ENCODE measurements around the gene SYNE1. TPM values are rescaled to one million over a fixed set of nuclear protein-coding genes. Genes with fewer than 3 reads are reported as not detected.
A peak's percentile ranks its signal among the peaks of the same experiment; 100 is the strongest.

The SYNE1 gene
- total RNA-seq, 4 donors from 2014 or later = 120 to 163 (median 137) TPM

GRCh38 chr6:152277826-152278329 is 359.3 kb downstream of the SYNE1 start:
- DNase-seq (ENCODE audit: low spot score in 2 of 2) = no peak
- Histone ChIP-seq H3K27ac (no peak overlapping the region), H3K27me3 (no peaks in the 10 kb centered on the region), H3K4me3 (no peak overlapping the region), H3K36me3 (peaks cover 0 to 76% (median 0%) of the 10 kb centered on the region in 3 donors), H3K4me1 (peaks cover 0 to 14% (median 5%) of the 10 kb centered on the region in 4 donors), H3K9me3 (no peaks in the 10 kb centered on the region)
- TF ChIP-seq CTCF (IDR thresholded peaks at IDR 0.05) = no peak
- TF ChIP-seq EP300 (IDR thresholded peaks at IDR 0.05) = no peak
- WGBS, 2 donors = 93 to 97% methylated on average over 9 of the region's 9 CpGs

GRCh38 chr6:152273638-152274037 is 363.5 kb downstream of the SYNE1 start:
- H3K9me3 ChIP-seq = no peaks in the 10 kb centered on the region
- no peak overlapping the region for H3K4me3 ChIP-seq
- no peaks in the 10 kb centered on the region for H3K27me3 ChIP-seq
- WGBS, 2 donors = 51 to 54% methylated on average over 4 of the region's 4 CpGs
- TF ChIP-seq CTCF (IDR thresholded peaks at IDR 0.05) (no peak), POLR2A (IDR thresholded peaks at IDR 0.05) (no peak), EP300 (IDR thresholded peaks at IDR 0.05) (no peak)
- H3K27ac ChIP-seq = peak overlapping the region in 3 of 4 donors; percentile 7 to 86 (median 75)
- H3K4me1 ChIP-seq = peaks cover 3 to 45% (median 18%) of the 10 kb centered on the region in 4 donors
- peaks cover 0 to 44% (median 0%) of the 10 kb centered on the region in 3 donors for H3K36me3 ChIP-seq
- no peak for DNase-seq (ENCODE audit: low spot score in 2 of 2)

- Histone ChIP-seq H3K9me3 (no peaks in the 10 kb centered on the region), H3K4me1 (peaks cover 3 to 50% (median 18%) of the 10 kb centered on the region in 4 donors), H3K4me3 (no peak overlapping the region), H3K27ac (peak overlapping the region in 3 of 4 donors; percentile 13 to 86 (median 75)), H3K36me3 (peaks cover 0 to 38% (median 0%) of the 10 kb centered on the region in 3 donors), H3K27me3 (no peaks in the 10 kb centered on the region)
- TF ChIP-seq EP300 (IDR thresholded peaks at IDR 0.05) (no peak), POLR2A (IDR thresholded peaks at IDR 0.05) (no peak), CTCF (IDR thresholded peaks at IDR 0.05) (no peak)
- no peak for DNase-seq (ENCODE audit: low spot score in 2 of 2)
- WGBS, 2 donors = 39 to 65% methylated on average over 3 of the region's 3 CpGs
Measured at GRCh38 chr6:152273002-152273401, 364.2 kb downstream of the SYNE1 start.

- 11 to 24% methylated on average over 1 of the region's 1 CpG for WGBS, 2 donors
- H3K4me3 ChIP-seq = no peak overlapping the region
- peak overlapping the region; percentile 13 to 86 (median 50) for H3K27ac ChIP-seq
- H3K4me1 ChIP-seq = peaks cover 3 to 55% (median 18%) of the 10 kb centered on the region in 4 donors
- no peaks in the 10 kb centered on the region for H3K9me3 ChIP-seq
- DNase-seq (ENCODE audit: low spot score in 2 of 2) = no peak
- TF ChIP-seq POLR2A (IDR thresholded peaks at IDR 0.05) = no peak
- TF ChIP-seq EP300 (IDR thresholded peaks at IDR 0.05) = no peak
- TF ChIP-seq CTCF (IDR thresholded peaks at IDR 0.05) = no peak
- H3K36me3 ChIP-seq = peaks cover 0 to 33% (median 0%) of the 10 kb centered on the region in 3 donors
- no peaks in the 10 kb centered on the region for H3K27me3 ChIP-seq
Measured at GRCh38 chr6:152272486-152272885, 364.7 kb downstream of the SYNE1 start.

- no peaks in the 10 kb centered on the region for H3K27me3 ChIP-seq
- no peaks in the 10 kb centered on the region for H3K9me3 ChIP-seq
- TF ChIP-seq CTCF (IDR thresholded peaks at IDR 0.05) = no peak
- peak; percentile 40 to 81 for TF ChIP-seq EP300 (IDR thresholded peaks at IDR 0.05)
- WGBS, 2 donors = 6 to 19% methylated on average over 6 of the region's 6 CpGs
- H3K36me3 ChIP-seq = peaks cover 0 to 27% (median 0%) of the 10 kb centered on the region in 3 donors
- peaks cover 3 to 59% (median 18%) of the 10 kb centered on the region in 4 donors for H3K4me1 ChIP-seq
- peak overlapping the region; percentile 38 to 86 (median 66) for H3K27ac ChIP-seq
- no peak for DNase-seq (ENCODE audit: low spot score in 2 of 2)
- H3K4me3 ChIP-seq = peak overlapping the region in 1 of 4 donors; percentile 12
Measured at GRCh38 chr6:152271776-152272464, 365.2 kb downstream of the SYNE1 start.
